SK-N-SH treated with all-trans-retinoic acid at 6 μM for 48 hours (cell line): ENCODE results near the gene OR51V1.

ENCODE experiments used
- ARNTL ChIP-seq: fragments of 450-650 bp; formaldehyde crosslinking; IDR thresholded peaks from 2 replicates; pipeline ENCODE4 v1.5.0; 2020; ENCODE audit warnings: low read depth, mild to moderate bottlenecking, moderate library complexity, borderline replicate concordance
- BACH2 ChIP-seq: fragments of 250-450 bp; sonication (Bioruptor Pico); IDR thresholded peaks from 2 replicates; pipeline ENCODE4 v1.9.0; 2021; ENCODE audit warnings: mild to moderate bottlenecking, borderline replicate concordance
- CREB5 ChIP-seq: fragments of 250-450 bp; sonication (Bioruptor Pico); IDR thresholded peaks from 2 replicates; pipeline ENCODE4 v1.5.1; 2020; ENCODE audit warnings: low read depth, mild to moderate bottlenecking, moderate library complexity
- ESRRG ChIP-seq: fragments of 250-450 bp; sonication (Bioruptor Pico); IDR thresholded peaks from 2 replicates; pipeline ENCODE4 v1.6.1; 2021; ENCODE audit warnings: mild to moderate bottlenecking
- PATZ1 ChIP-seq: fragments of 250-450 bp; sonication (Bioruptor Pico); IDR thresholded peaks from 2 replicates; pipeline ENCODE4 v1.8.0; 2020; ENCODE audit warnings: mild to moderate bottlenecking, moderate library complexity, borderline replicate concordance
- POU6F1 ChIP-seq: fragments of 250-450 bp; sonication (Bioruptor Pico); IDR thresholded peaks from 2 replicates; pipeline ENCODE4 v1.8.0; 2021; ENCODE audit warnings: low read depth, mild to moderate bottlenecking, moderate library complexity, borderline replicate concordance
- RARB ChIP-seq: fragments of 250-450 bp; sonication (Bioruptor Pico); IDR thresholded peaks from 2 replicates; pipeline ENCODE4 v1.8.0; 2021; ENCODE audit warnings: mild to moderate bottlenecking, moderate library complexity
- ZFP3 ChIP-seq: fragments of 250-450 bp; sonication (Bioruptor Pico); IDR thresholded peaks from 2 replicates; pipeline ENCODE4 v1.5.0; 2020; ENCODE audit warnings: mild to moderate bottlenecking, moderate library complexity
- ZNF565 ChIP-seq: fragments of 450-650 bp; formaldehyde crosslinking; conservative IDR thresholded peaks from 2 replicates; pipeline ENCODE4 v1.5.0; 2020; ENCODE audit warnings: low read depth, mild to moderate bottlenecking, moderate library complexity

GRCh38 chr11:5237420-5237819 is 36.9 kb upstream of the OR51V1 start:
- TF ChIP-seq ESRRG (no peak), ARNTL (no peak), POU6F1 (CRISPR knock-in tag) (no peak), RARB (no peak), PATZ1 (no peak), CREB5 (no peak), ZFP3 (CRISPR knock-in tag) (no peak), BACH2 (CRISPR knock-in tag) (no peak), ZNF565 (CRISPR knock-in tag) (no peak)
